Activated naive CD4-positive, alpha-beta T cell treated with anti-CD3 and anti-CD28 coated beads, Interleukin-2, amount 10 ng/mL, durations not matched to agents 7 days and 5 days (primary cell): ENCODE measurements around the gene SNX4.

Experiments used
- CTCF ChIA-PET: fragments of 350-600 bp; sonication (Branson Sonifier 250); formaldehyde crosslinking; loops from one replicate; lab custom pipeline; 2021; ENCODE audit warnings: antibody characterized with exemption; lab: Charles Lee
- DNase-seq: peaks from one replicate; pipeline ENCODE4 v3.0.0-alpha.2; 2020
- H3K27ac Mint-ChIP-seq: one replicate; pipeline ENCODE4 v1.8.0; 2021; ENCODE audit warnings: mild to moderate bottlenecking, moderate library complexity, mixed read lengths
- H3K27me3 Mint-ChIP-seq: one replicate; pipeline ENCODE4 v1.8.0; 2021; ENCODE audit warnings: mild to moderate bottlenecking, mixed read lengths
- H3K36me3 Mint-ChIP-seq: one replicate; pipeline ENCODE4 v1.8.0; 2021; ENCODE audit warnings: mixed read lengths
- H3K4me1 Mint-ChIP-seq: one replicate; pipeline ENCODE4 v1.8.0; 2021; ENCODE audit warnings: mixed read lengths
- H3K4me3 Mint-ChIP-seq: one replicate; pipeline ENCODE4 v1.8.0; 2021; ENCODE audit warnings: mild to moderate bottlenecking, moderate library complexity, mixed read lengths
- H3K9me3 Mint-ChIP-seq: one replicate; pipeline ENCODE4 v1.8.0; 2021; ENCODE audit warnings: mixed read lengths

SNX4 gene

DNA sequence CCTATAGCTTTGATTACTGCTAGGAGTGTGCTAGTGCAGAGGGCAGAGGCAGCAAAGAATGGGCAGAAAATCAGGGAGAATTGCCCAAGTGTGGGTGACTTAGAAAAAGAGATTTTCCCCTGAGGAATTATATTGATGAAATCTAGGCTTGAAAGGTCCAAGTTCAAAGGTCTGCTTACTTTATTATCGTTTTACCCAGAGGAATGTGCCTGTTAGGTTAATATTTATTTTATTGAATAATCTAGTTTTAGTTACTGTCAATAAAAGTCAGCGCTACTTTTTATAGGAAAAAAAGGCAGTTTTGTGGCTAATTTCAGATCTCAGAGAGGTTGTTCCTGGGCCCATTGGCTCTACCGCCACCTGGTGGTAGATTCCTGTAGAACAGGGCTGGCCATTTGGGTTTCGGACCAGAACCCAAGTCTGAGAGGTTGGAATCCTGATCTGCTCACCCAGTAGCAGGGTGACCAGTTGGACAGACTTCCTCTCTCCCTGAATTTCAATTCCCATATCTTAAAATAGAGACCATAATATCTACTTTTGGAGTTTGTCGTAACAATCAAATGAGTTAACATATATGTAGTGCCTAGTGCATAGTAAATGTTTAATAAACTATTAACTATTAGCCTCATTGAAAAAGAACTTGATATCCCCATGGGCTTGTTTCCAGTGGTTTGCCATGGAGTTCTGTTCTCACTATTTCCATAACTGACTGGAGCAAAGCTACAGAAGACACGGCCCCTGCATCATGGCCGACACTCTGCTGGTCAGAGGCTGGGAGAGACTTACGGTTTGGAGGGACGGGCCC, 82.2 kb downstream of the SNX4 start:
- no peak overlapping the region for H3K4me3 Mint-ChIP-seq
- H3K27me3 Mint-ChIP-seq = peaks cover 10% of the 10 kb centered on the region
- CTCF ChIA-PET = interaction anchor here (0.6 to 1.9 kb wide), 7 partner anchors 97 to 677 kb away, joined by 3 to 7 read pairs (median 4); no protein-coding TSS in a partner anchor
- peaks cover 2% of the 10 kb centered on the region for H3K36me3 Mint-ChIP-seq
- H3K27ac Mint-ChIP-seq = no peak overlapping the region
- peak; percentile 70 for DNase-seq
- no peaks in the 10 kb centered on the region for H3K9me3 Mint-ChIP-seq
- no peaks in the 10 kb centered on the region for H3K4me1 Mint-ChIP-seq

DNA sequence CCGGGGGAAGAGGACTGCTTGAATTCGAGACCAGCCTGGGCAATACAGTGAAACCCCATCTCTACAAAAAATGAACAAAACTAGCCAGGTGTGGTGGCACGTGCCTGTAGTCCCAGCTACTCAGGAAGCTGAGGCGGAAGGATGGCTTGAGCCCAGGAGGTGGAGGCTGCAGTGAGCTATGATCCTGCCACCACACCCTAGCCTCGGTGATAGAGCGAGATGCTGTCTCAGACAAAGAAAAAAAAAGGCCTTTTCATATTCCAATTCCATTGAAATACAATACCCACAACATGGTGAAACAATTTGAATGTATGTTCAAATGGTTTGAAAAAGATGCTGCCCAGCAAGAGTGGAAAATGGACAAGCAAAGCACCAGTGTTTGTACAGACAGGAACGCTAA, 83.1 kb downstream of the SNX4 start:
- no peak overlapping the region for H3K27ac Mint-ChIP-seq
- CTCF ChIA-PET = interaction anchor here (0.8 to 1.9 kb wide), 3 partner anchors 16 to 509 kb away, joined by 3 to 7 read pairs (median 4); no protein-coding TSS in a partner anchor
- DNase-seq = no peak
- H3K4me3 Mint-ChIP-seq = no peak overlapping the region
- no peaks in the 10 kb centered on the region for H3K36me3 Mint-ChIP-seq
- H3K27me3 Mint-ChIP-seq = peaks cover 10% of the 10 kb centered on the region
- no peaks in the 10 kb centered on the region for H3K9me3 Mint-ChIP-seq
- no peaks in the 10 kb centered on the region for H3K4me1 Mint-ChIP-seq

DNA sequence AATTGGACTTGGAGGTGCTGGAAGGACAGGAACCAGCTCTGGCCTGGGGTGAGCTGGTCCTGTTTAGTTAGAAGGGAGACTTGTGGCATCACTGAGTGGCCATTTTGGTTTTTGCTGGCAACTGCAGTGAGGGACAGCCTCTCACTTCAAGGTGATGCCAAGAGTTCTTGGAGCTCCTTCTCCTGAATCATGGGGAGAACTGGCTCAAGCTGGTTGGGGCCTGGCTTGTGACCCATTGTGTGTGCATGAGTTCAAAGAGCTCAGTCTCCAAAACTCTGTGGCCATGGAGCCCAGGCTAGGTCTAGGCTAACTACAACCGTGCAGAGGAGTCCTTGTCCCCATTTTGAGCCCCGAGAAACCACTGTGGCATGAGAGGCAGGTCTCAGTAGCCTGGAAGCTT, 84.8 kb downstream of the SNX4 start:
- no peaks in the 10 kb centered on the region for H3K4me1 Mint-ChIP-seq
- CTCF ChIA-PET = interaction anchor here (0.6 to 1.8 kb wide), 4 partner anchors 14 to 508 kb away, joined by 3 to 7 read pairs (median 3); no protein-coding TSS in a partner anchor
- H3K9me3 Mint-ChIP-seq = no peaks in the 10 kb centered on the region
- no peak for DNase-seq
- no peak overlapping the region for H3K27ac Mint-ChIP-seq
- no peaks in the 10 kb centered on the region for H3K36me3 Mint-ChIP-seq
- no peak overlapping the region for H3K4me3 Mint-ChIP-seq
- H3K27me3 Mint-ChIP-seq = peaks cover 10% of the 10 kb centered on the region

DNA sequence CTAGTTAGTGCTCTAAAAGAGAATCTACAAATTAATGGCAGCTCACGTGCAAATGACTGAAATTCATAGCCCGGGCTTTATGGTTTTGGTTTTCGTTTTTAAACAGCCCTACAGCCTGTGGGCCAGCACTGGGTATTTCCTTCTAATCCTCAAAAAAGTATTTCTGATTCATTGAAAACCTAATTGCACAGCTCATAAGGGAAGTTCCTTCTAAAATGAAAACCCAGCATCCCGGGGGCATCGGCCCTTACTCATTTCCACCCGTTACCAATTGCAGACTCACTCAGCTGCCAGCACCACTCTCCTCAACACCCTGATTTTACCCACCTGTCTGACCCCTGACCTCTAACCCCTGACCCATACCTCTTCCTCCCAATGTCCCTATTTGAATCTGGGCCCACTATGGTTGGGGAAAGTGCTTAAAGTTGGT, 85.4 kb downstream of the SNX4 start:
- Mint-ChIP-seq H3K4me1 (no peaks in the 10 kb centered on the region), H3K9me3 (no peaks in the 10 kb centered on the region), H3K27ac (no peak overlapping the region), H3K4me3 (no peak overlapping the region), H3K27me3 (peaks cover 10% of the 10 kb centered on the region), H3K36me3 (no peaks in the 10 kb centered on the region)
- no peak for DNase-seq
- CTCF ChIA-PET = interaction anchor here (1.2 to 1.8 kb wide), 2 partner anchors 439 to 508 kb away, joined by 3 to 7 read pairs; no protein-coding TSS in a partner anchor

DNA sequence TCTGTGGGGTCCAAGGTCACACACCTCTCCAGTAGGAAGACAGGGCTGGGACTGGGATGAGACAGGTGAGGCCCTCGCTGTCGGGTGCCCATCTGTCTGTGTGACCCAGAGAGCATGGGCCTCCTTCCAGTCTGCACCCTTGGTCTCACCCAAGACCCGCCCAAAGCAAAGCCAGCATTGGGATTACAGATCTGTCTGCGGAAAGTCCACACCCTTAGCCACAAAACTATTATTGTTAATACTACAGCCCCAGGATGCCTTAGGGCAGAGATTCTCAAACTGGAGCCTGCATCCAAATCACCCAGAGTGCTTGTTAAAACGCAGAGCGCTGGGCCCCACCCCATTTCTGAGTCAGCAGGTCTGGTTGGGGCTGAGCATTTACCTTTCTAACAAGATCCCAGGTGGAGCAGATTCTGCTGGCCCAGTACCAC, 86.4 kb downstream of the SNX4 start:
- no peak for DNase-seq

DNA sequence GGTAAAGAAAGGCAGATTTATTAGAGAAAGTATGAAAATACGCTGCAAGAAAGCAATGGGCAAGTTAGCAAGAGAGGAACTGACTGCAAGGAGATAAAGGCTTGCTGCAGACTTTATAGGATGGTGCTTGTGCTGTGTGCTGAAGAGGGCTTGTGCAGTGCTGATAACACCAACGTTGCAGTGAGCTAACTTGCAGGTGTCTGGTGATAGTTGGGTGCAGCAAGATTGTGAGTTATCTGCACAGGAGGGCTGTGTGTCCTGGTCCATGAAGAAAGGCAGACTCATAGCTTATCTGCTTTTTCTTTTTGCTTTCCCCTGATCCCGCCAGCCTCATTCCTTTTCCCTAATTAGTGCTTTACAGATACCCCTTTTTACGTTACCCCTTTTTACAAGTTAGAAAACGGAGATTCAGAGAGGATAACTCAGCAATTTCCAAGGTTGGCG, 86.9 kb downstream of the SNX4 start:
- no peak for DNase-seq
- CTCF ChIA-PET = interaction anchor here (1.6 kb wide), 1 partner anchor 152 kb away, joined by 4 read pairs; no protein-coding TSS in a partner anchor
- Mint-ChIP-seq H3K9me3 (no peaks in the 10 kb centered on the region), H3K4me3 (no peak overlapping the region), H3K4me1 (no peaks in the 10 kb centered on the region), H3K27me3 (peaks cover 13% of the 10 kb centered on the region), H3K36me3 (no peaks in the 10 kb centered on the region), H3K27ac (no peak overlapping the region)

More for the DNA sequence above, 86.4 kb downstream of the SNX4 start:
- Mint-ChIP-seq H3K9me3 (no peaks in the 10 kb centered on the region), H3K4me1 (no peaks in the 10 kb centered on the region), H3K27ac (no peak overlapping the region), H3K36me3 (no peaks in the 10 kb centered on the region), H3K27me3 (peaks cover 12% of the 10 kb centered on the region), H3K4me3 (no peak overlapping the region)
- CTCF ChIA-PET = interaction anchor here (1.6 kb wide), 1 partner anchor 152 kb away, joined by 4 read pairs; no protein-coding TSS in a partner anchor

DNA sequence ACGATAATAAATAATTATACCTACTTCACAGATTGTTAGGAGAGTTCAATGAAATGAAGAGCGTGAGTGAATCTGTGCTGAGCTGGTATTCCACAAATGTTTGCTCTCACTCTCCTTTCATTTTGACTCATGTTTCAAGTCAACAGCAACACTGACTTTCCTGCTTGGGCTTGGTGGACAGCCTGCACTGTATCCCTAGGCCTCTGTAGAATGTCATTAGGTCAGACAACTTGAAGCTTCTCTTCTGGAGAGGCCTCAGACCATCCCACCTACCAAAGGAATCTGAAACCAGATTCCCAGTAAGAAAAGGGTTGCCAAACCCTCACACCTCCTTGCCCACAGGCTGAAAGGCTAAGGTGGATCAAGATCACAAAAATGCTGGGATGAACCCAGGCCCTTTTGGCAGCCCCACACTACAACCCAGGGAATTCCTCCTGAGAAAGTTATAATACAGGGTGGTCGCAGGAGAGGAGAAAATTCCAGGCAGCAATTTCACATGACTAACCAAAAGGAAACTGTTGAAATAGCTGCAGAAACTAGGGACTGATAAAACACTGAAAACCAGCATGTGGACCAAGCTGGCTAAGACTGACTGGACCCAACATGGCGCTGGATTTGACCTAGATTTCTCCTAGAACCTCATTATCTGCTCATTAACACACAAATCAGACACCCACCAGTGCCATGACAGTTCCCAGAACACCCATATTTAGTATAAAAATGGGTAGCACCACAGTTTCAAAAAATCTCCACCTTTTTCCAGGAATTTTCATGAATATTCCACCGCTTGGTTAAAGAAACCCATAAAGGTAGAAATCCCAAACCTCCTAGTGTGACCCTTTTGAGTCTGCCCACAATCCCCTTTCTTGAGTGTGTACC, 87.9 kb downstream of the SNX4 start:
- Mint-ChIP-seq H3K4me1 (no peaks in the 10 kb centered on the region), H3K4me3 (no peak overlapping the region), H3K27me3 (peaks cover 13% of the 10 kb centered on the region), H3K27ac (no peak overlapping the region), H3K36me3 (no peaks in the 10 kb centered on the region), H3K9me3 (no peaks in the 10 kb centered on the region)
- CTCF ChIA-PET = interaction anchor here (1.6 kb wide), 1 partner anchor 153 kb away, joined by 4 read pairs; no protein-coding TSS in a partner anchor
- DNase-seq = no peak

DNA sequence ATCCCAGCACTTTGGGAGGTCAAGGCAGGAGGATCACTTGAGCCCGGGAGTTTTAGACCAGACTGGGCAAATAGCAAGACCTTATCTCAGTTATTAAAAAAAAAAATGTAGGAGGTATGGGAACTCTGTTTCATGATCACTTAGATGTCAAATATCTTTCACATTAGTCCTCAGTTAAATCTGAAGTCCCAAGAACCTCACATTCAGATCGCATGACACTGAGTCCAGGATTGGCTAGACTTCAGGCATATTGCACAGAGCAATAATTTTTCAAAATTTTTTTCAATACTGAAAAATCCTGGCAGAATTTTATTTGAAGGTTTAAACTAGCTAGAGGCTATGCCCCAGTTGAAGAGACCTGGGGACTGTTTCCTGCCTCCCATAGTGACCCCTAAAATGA, 88.6 kb downstream of the SNX4 start:
- CTCF ChIA-PET = no interaction called here
- H3K27me3 Mint-ChIP-seq = peaks cover 10% of the 10 kb centered on the region
- H3K9me3 Mint-ChIP-seq = no peaks in the 10 kb centered on the region
- no peak overlapping the region for H3K4me3 Mint-ChIP-seq
- H3K36me3 Mint-ChIP-seq = no peaks in the 10 kb centered on the region
- DNase-seq = no peak
- H3K4me1 Mint-ChIP-seq = no peaks in the 10 kb centered on the region
- H3K27ac Mint-ChIP-seq = no peak overlapping the region

DNA sequence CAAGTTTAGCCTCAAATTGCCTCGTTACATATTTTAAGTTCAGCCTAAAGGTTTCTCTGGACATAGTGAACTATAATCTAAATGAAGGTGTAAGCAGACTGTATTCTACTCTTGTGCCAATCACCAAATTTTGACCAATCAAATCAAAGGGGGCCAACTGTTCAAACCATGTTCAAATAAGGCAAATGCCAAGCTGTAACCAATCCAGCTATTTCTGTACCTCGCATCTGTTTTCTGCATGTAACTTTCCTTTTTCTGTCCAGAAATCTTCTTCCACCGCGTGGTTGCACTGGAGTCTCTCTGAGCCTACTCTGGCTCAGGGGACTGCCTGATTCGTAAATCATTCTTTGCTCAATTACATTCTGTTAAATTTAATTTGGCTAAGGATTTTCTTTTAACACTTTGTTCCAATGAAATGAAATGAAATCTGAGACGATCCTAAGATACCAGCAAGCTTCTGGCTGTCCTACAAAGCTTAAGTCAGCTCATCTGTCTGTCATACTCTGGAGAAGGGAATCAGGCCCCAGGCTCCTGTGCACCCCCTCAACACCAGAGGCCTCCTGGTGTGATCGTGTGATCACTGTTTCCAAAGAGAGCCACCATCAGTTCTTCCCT, 91.7 kb downstream of the SNX4 start:
- no peak for DNase-seq
- CTCF ChIA-PET = interaction anchor here (0.7 kb wide), 1 partner anchor 499 kb away, joined by 3 read pairs; no protein-coding TSS in a partner anchor
- Mint-ChIP-seq H3K9me3 (no peaks in the 10 kb centered on the region), H3K4me3 (no peak overlapping the region), H3K36me3 (no peaks in the 10 kb centered on the region), H3K27ac (no peak overlapping the region), H3K4me1 (no peaks in the 10 kb centered on the region), H3K27me3 (peaks cover 3% of the 10 kb centered on the region)

DNA sequence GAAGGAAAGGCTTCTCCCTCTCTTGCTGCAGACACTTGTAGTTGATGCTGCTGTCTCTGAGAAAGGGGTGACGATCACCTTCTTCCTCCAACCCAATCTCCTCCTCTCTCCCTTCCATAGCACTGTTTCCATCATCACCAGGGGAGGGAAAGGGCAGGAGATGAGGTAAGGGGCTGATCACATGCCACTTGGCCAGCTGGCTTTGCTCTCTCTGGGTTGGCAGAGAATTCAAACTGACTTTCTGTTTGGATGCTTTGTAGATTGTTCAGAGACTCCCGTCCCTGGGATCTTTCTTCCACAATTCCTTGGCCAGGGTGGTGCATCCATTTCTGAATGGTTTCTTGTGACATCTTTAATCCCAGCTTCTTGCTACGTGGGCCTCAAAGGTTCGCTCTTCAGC, 101.7 kb downstream of the SNX4 start:
- H3K27me3 Mint-ChIP-seq = peaks cover 7% of the 10 kb centered on the region
- CTCF ChIA-PET = no interaction called here
- no peaks in the 10 kb centered on the region for H3K36me3 Mint-ChIP-seq
- peaks cover 9% of the 10 kb centered on the region for H3K9me3 Mint-ChIP-seq
- H3K4me3 Mint-ChIP-seq = no peak overlapping the region
- H3K27ac Mint-ChIP-seq = no peak overlapping the region
- DNase-seq = no peak
- H3K4me1 Mint-ChIP-seq = no peaks in the 10 kb centered on the region

DNA sequence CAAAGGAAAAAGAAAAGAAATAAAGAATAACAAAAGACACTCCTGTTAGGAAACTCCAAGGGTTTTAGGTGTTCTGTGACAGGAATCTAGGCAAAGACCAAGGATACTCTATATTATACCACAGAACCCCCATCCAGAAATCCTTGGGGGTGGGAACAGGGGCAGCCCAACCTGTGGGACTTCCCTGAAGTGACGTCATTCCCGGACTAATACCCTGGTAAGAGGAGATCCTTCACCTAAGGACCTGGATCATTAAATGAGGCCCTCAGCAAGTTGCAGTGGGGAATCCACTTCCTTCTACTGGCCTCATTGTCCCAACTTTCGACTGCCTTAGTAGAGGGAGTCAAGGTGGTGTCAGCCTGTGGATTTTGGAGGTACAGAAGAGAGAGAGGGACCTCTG, 103.8 kb downstream of the SNX4 start:
- Mint-ChIP-seq H3K27ac (no peak overlapping the region), H3K9me3 (peaks cover 9% of the 10 kb centered on the region), H3K36me3 (no peaks in the 10 kb centered on the region), H3K4me3 (no peak overlapping the region), H3K27me3 (peaks cover 14% of the 10 kb centered on the region), H3K4me1 (no peaks in the 10 kb centered on the region)
- DNase-seq = no peak
- CTCF ChIA-PET = no interaction called here

DNA sequence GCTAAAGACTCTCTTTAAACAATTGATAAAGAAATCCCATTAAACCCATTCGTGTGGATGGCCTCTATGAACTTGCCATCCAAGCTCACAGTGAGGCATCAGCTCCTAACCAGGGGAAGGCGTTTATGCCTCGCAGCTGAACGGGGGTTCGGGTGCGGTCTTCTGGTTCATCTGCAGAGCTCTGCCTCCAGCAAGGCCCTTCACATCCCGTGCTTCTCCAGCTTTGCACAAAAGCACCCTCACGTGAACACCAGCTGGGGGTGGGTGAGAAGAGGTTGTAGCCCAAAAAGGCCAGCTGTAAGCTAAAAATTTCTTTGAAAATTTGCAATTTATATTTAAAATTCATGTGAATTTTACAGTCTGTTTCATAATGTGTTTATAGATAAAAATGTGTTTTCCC, 105.3 kb downstream of the SNX4 start:
- Mint-ChIP-seq H3K27ac (no peak overlapping the region), H3K36me3 (no peaks in the 10 kb centered on the region), H3K4me3 (no peak overlapping the region), H3K4me1 (no peaks in the 10 kb centered on the region), H3K27me3 (peaks cover 19% of the 10 kb centered on the region), H3K9me3 (peaks cover 8% of the 10 kb centered on the region)
- CTCF ChIA-PET = no interaction called here
- DNase-seq = no peak

DNA sequence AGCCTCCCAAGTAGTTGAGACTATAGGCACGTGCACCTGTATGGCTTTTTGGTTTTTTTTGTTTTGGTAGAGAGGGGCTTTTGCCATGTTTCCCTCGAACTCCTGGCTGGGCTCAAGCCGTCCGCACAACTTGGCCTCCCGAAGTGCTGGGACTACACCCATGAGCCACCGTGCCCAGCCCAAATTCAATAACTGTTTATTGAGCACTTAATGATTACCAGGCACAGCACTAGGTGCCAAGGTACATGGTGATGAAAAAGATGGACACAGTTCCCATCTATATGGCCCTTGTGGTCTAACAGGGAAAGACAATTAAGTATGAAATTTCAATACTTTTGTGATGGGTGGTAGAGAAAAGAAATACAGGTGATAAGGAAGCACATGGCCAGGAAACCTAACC, 109.1 kb downstream of the SNX4 start:
- H3K36me3 Mint-ChIP-seq = no peaks in the 10 kb centered on the region
- H3K9me3 Mint-ChIP-seq = peaks cover 4% of the 10 kb centered on the region
- no peak overlapping the region for H3K4me3 Mint-ChIP-seq
- peaks cover 38% of the 10 kb centered on the region for H3K27me3 Mint-ChIP-seq
- CTCF ChIA-PET = no interaction called here
- H3K27ac Mint-ChIP-seq = no peak overlapping the region
- H3K4me1 Mint-ChIP-seq = no peaks in the 10 kb centered on the region
- DNase-seq = no peak

DNA sequence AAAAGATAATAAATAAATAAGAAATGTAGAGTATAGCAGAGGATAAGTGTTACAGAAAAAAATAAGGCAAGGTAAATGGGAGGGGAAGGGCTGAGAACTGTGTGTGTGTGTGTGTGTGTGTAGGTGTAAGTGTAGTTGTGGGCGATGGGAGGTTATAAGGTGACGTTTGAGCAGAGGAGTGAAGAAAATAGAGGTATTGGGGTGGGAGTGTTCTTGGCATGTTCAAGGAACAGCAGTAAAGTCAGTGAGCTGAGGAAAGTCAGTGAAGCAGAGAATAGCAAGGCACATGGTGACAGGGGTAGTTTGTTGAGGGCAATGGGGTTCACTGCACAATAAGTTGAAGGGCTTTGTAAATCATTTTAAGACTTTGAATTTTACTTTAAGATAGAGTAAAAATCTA, 113.9 kb downstream of the SNX4 start:
- Mint-ChIP-seq H3K4me3 (no peak overlapping the region), H3K27me3 (peaks cover 28% of the 10 kb centered on the region), H3K36me3 (no peaks in the 10 kb centered on the region), H3K4me1 (no peaks in the 10 kb centered on the region), H3K9me3 (peaks cover 12% of the 10 kb centered on the region), H3K27ac (no peak overlapping the region)
- DNase-seq = no peak
- CTCF ChIA-PET = no interaction called here
